HEK293 (cell line): Measurements from ENCODE around the gene WNT4.

Source experiments
- CTCF ChIA-PET: fragments of 350-600 bp; formaldehyde crosslinking; extraction: SDS; loops from one replicate; lab custom pipeline; 2021; ENCODE audit warnings: antibody characterized with exemption; lab: Yijun Ruan, JAX
- POLR2A ChIA-PET: fragments of 300-600 bp; formaldehyde crosslinking; extraction: SDS; loops from one replicate; lab custom pipeline; 2020; ENCODE audit warnings: antibody characterized with exemption, inconsistent platforms; lab: Yijun Ruan, JAX
- H3K27ac ChIP-seq: fragments of 200-500 bp; sonication (Bioruptor generic); 2 replicates; pipeline ENCODE4 v1.5.1; 2014; ENCODE audit warnings: low read depth, low read length, control low read depth, inconsistent platforms; ENCODE audit errors: extremely low read depth
- H3K36me3 ChIP-seq, 2 experiments: fragments of 200-500 bp in 1 of 2; sonication (Bioruptor generic) in 1 of 2; 1 replicate in 1 of 2; 2 replicates in 1 of 2; pipeline ENCODE4 v1.5.1; 2014 to 2017; ENCODE audit warnings: inconsistent platforms in 2 of 2, low read length in 2 of 2; ENCODE audit not compliant: control insufficient read depth in 2 of 2, insufficient read depth in 1 of 2
- H3K4me1 ChIP-seq: fragments of 200-500 bp; sonication (Bioruptor generic); 2 replicates; pipeline ENCODE4 v1.5.1; 2014; ENCODE audit warnings: mild to moderate bottlenecking, low read length, inconsistent platforms; ENCODE audit not compliant: control insufficient read depth, insufficient read depth
- H3K4me3 ChIP-seq: 2 replicates; pipeline ENCODE4 v1.5.1; 2011; ENCODE audit warnings: low read depth, mild to moderate bottlenecking, control low read depth, low read length, moderate library complexity
- H3K9me3 ChIP-seq: fragments of 200-500 bp; sonication (Bioruptor generic); 2 replicates; pipeline ENCODE4 v1.5.1; 2014; ENCODE audit warnings: low read depth, low read length, inconsistent platforms; ENCODE audit not compliant: control insufficient read depth, insufficient read depth
- BCL11A ChIP-seq: fragments of 450-650 bp; formaldehyde crosslinking; IDR thresholded peaks from 2 replicates; pipeline ENCODE4 v1.5.1; 2016; ENCODE audit warnings: low read depth, missing biosample characterization, missing genetic modification characterization
- EGR2 ChIP-seq: fragments of 450-650 bp; formaldehyde crosslinking; IDR thresholded peaks from 2 replicates; pipeline ENCODE4 v1.5.1; 2016; ENCODE audit warnings: low read depth, missing biosample characterization, missing genetic modification characterization
- FEZF1 ChIP-seq: fragments of 450-650 bp; formaldehyde crosslinking; IDR thresholded peaks from 2 replicates; pipeline ENCODE4 v1.5.1; 2016; ENCODE audit warnings: missing biosample characterization, missing genetic modification characterization
- KLF17 ChIP-seq: fragments of 450-650 bp; formaldehyde crosslinking; IDR thresholded peaks from 2 replicates; pipeline ENCODE4 v1.5.1; 2016; ENCODE audit warnings: missing biosample characterization, missing genetic modification characterization
- SP2 ChIP-seq: fragments of 450-650 bp; formaldehyde crosslinking; IDR thresholded peaks from 2 replicates; pipeline ENCODE4 v1.5.1; 2016; ENCODE audit warnings: missing biosample characterization, missing genetic modification characterization
- YY1 ChIP-seq: fragments of 450-650 bp; formaldehyde crosslinking; IDR thresholded peaks from 2 replicates; pipeline ENCODE4 v1.5.1; 2018; ENCODE audit warnings: missing biosample characterization, missing genetic modification characterization
- ZBTB11 ChIP-seq: fragments of 450-650 bp; formaldehyde crosslinking; conservative IDR thresholded peaks from 2 replicates; pipeline ENCODE4 v1.5.1; 2016; ENCODE audit warnings: low read depth, missing biosample characterization, missing genetic modification characterization
- ZBTB21 ChIP-seq: fragments of 450-650 bp; formaldehyde crosslinking; IDR thresholded peaks from 2 replicates; pipeline ENCODE4 v1.5.1; 2017; ENCODE audit warnings: missing biosample characterization, missing genetic modification characterization
- ZNF112 ChIP-seq: fragments of 450-650 bp; formaldehyde crosslinking; IDR thresholded peaks from 2 replicates; pipeline ENCODE4 v1.5.0; 2017; ENCODE audit warnings: missing biosample characterization, missing genetic modification characterization
- ZNF184 ChIP-seq: fragments of 450-650 bp; IDR thresholded peaks from 2 replicates; pipeline ENCODE4 v1.5.1; 2018; ENCODE audit warnings: missing biosample characterization, mild to moderate bottlenecking, missing genetic modification characterization
- ZNF248 ChIP-seq: fragments of 450-650 bp; formaldehyde crosslinking; IDR thresholded peaks from 2 replicates; pipeline ENCODE4 v1.5.1; 2017; ENCODE audit warnings: missing biosample characterization, missing genetic modification characterization
- ZNF324 ChIP-seq: fragments of 450-650 bp; formaldehyde crosslinking; IDR thresholded peaks from 2 replicates; pipeline ENCODE4 v1.5.1; 2016; ENCODE audit warnings: missing biosample characterization, missing genetic modification characterization
- ZNF433 ChIP-seq: fragments of 450-650 bp; formaldehyde crosslinking; IDR thresholded peaks from 2 replicates; pipeline ENCODE4 v1.5.1; 2016; ENCODE audit warnings: missing biosample characterization, missing genetic modification characterization, low read depth
- ZNF529 ChIP-seq: fragments of 450-650 bp; formaldehyde crosslinking; IDR thresholded peaks from 2 replicates; pipeline ENCODE4 v1.5.1; 2017; ENCODE audit warnings: missing genetic modification characterization, missing biosample characterization; ENCODE audit not compliant: insufficient replicate concordance
- ZNF555 ChIP-seq: fragments of 450-650 bp; formaldehyde crosslinking; conservative IDR thresholded peaks from 2 replicates; pipeline ENCODE4 v1.5.1; 2017; ENCODE audit warnings: missing biosample characterization, mild to moderate bottlenecking, missing genetic modification characterization, inconsistent platforms
- ZNF560 ChIP-seq: fragments of 450-650 bp; formaldehyde crosslinking; IDR thresholded peaks from 2 replicates; pipeline ENCODE4 v1.5.1; 2017; ENCODE audit warnings: missing biosample characterization, missing genetic modification characterization, borderline replicate concordance
- ZNF596 ChIP-seq: fragments of 450-650 bp; IDR thresholded peaks from 2 replicates; pipeline ENCODE4 v1.5.0; 2018; ENCODE audit warnings: missing biosample characterization, mild to moderate bottlenecking, missing genetic modification characterization, moderate library complexity
- ZNF600 ChIP-seq: fragments of 450-650 bp; formaldehyde crosslinking; IDR thresholded peaks from 2 replicates; pipeline ENCODE4 v1.5.1; 2016; ENCODE audit warnings: missing biosample characterization, missing genetic modification characterization
- ZNF654 ChIP-seq: fragments of 450-650 bp; formaldehyde crosslinking; IDR thresholded peaks from 2 replicates; pipeline ENCODE4 v1.5.1; 2016; ENCODE audit warnings: low read depth, missing biosample characterization, missing genetic modification characterization
- ZNF785 ChIP-seq: fragments of 450-650 bp; formaldehyde crosslinking; IDR thresholded peaks from 2 replicates; pipeline ENCODE4 v1.5.1; 2016; ENCODE audit warnings: missing biosample characterization, missing genetic modification characterization
- ZSCAN16 ChIP-seq: fragments of 450-650 bp; formaldehyde crosslinking; IDR thresholded peaks from 2 replicates; pipeline ENCODE4 v1.5.1; 2016; ENCODE audit warnings: missing biosample characterization, missing genetic modification characterization
- ZSCAN23 ChIP-seq: fragments of 450-650 bp; formaldehyde crosslinking; IDR thresholded peaks from 2 replicates; pipeline ENCODE4 v1.5.1; 2016; ENCODE audit warnings: missing biosample characterization, missing genetic modification characterization
- ZSCAN30 ChIP-seq: fragments of 450-650 bp; IDR thresholded peaks from 2 replicates; pipeline ENCODE4 v1.5.1; 2018; ENCODE audit warnings: missing biosample characterization, mild to moderate bottlenecking, missing genetic modification characterization, moderate library complexity

The WNT4 gene

DNA sequence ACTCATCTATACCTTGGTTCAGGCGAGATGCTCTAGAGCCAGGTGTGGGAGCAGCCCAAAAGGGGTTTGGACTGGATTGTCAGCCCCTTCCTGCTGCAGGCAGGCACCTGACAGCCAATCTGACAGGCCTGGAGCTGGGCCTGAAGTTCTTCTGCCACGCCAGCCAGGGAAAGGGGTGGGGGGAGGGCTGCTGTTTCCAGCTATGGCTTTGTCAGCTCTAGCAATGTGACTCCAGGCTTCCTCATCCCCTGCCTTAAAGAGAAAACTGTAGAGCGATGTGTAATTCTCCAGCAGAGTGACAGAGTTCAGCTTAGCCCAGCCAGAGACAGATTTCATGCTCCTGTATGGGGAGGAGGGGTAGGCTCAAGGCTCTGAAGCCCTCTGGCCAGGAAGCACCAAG, 30.3 kb downstream of the WNT4 start:
- ChIA-PET CTCF (no interaction called here), POLR2A (no interaction called here)
- Histone ChIP-seq H3K4me1 (peaks cover 11% of the 10 kb centered on the region), H3K4me3 (no peak overlapping the region), H3K36me3 (peaks cover 0 to 65% of the 10 kb centered on the region in 2 experiments; a peak in 1 of 3 replicates), H3K27ac (no peak overlapping the region), H3K9me3 (no peaks in the 10 kb centered on the region)
- TF ChIP-seq ZNF600 = no peak
- TF ChIP-seq ZNF248 (tag by site-specific recombination) = no peak
- TF ChIP-seq ZNF529 (tag by site-specific recombination) = no peak
- TF ChIP-seq SP2 (tag by site-specific recombination) = no peak
- no peak for TF ChIP-seq ZNF324 (tag by site-specific recombination)

- H3K9me3 ChIP-seq = no peaks in the 10 kb centered on the region
- H3K27ac ChIP-seq = no peak overlapping the region
- H3K4me3 ChIP-seq = no peak overlapping the region
- CTCF ChIA-PET = interaction anchor here (2.9 kb wide), 1 partner anchor 20 kb away, joined by 7 read pairs; no protein-coding TSS in a partner anchor
- H3K36me3 ChIP-seq = peaks cover 0 to 65% of the 10 kb centered on the region in 2 experiments; a peak in 1 of 3 replicates
- no peak for TF ChIP-seq ZNF560 (tag by site-specific recombination)
- TF ChIP-seq BCL11A (tag by site-specific recombination) = no peak
- no peak for TF ChIP-seq KLF17 (tag by site-specific recombination)
- TF ChIP-seq ZBTB21 (tag by site-specific recombination) = no peak
- TF ChIP-seq ZNF555 = no peak
- no peak for TF ChIP-seq ZNF785 (tag by site-specific recombination)
- no peak for TF ChIP-seq YY1 (tag by site-specific recombination)
- no peak for TF ChIP-seq ZBTB11 (tag by site-specific recombination)
- TF ChIP-seq, all 188 proteins: peak for 0
- POLR2A ChIA-PET = interaction anchor here (1.4 kb wide), 1 partner anchor 12 kb away, joined by 3 read pairs; no protein-coding TSS in a partner anchor
- peaks cover 11% of the 10 kb centered on the region for H3K4me1 ChIP-seq
These were observed 31.3 kb downstream of the WNT4 start for GRCh38 chr1:22111620-22112019.

DNA sequence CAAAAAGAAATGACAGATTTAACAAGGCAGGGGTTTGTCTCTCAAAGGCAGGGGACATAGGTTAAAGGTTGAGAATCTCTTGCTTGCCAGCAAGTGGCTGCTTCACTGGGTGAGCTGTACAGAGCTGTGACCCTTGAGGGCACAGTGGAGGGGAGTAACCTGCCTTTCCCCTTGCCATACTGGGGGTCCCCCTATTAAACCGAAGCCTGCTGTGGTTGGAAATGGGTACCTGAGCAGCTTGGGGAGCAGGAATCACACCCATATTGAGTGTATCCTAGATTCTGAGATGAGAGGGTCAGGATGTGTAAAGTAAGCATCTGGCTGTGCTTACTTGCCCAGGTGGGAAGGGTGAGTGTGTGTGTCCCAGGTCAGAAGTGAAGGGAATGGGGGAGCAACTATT, 31.8 kb downstream of the WNT4 start:
- CTCF ChIA-PET = interaction anchor here (0.8 to 2.9 kb wide), 3 partner anchors 21 to 305 kb away, joined by 3 to 7 read pairs (median 7); no protein-coding TSS in a partner anchor
- POLR2A ChIA-PET = interaction anchor here (0.7 to 1.4 kb wide), 2 partner anchors 11 to 257 kb away, joined by 3 read pairs; no protein-coding TSS in a partner anchor
- peaks cover 11% of the 10 kb centered on the region for H3K4me1 ChIP-seq
- H3K27ac ChIP-seq = no peak overlapping the region
- H3K36me3 ChIP-seq = peaks cover 0 to 69% of the 10 kb centered on the region in 2 experiments; a peak in 1 of 3 replicates
- no peak overlapping the region for H3K4me3 ChIP-seq
- no peaks in the 10 kb centered on the region for H3K9me3 ChIP-seq
- TF ChIP-seq ZSCAN30 (no peak), ZNF112 (tag by site-specific recombination) (no peak), ZNF596 (tag by site-specific recombination) (no peak), SP2 (tag by site-specific recombination) (no peak), ZNF184 (tag by site-specific recombination) (no peak), EGR2 (no peak), ZSCAN23 (tag by site-specific recombination) (no peak), ZSCAN16 (tag by site-specific recombination) (no peak), ZNF654 (tag by site-specific recombination) (no peak), FEZF1 (tag by site-specific recombination) (no peak), BCL11A (tag by site-specific recombination) (no peak), ZNF433 (tag by site-specific recombination) (no peak)
- TF ChIP-seq, all 188 proteins: peak for 0
